NT2/D1 (cell line): Measurements from ENCODE around the gene SMIM15.

Experiments used
- DNase-seq: peaks from one replicate; pipeline ENCODE4 v3.0.0-alpha.2; 2011; ENCODE audit warnings: low read depth, low spot score
- H3K27me3 ChIP-seq: 2 replicates; pipeline ENCODE4 v1.6.0; 2011; ENCODE audit warnings: mild to moderate bottlenecking; ENCODE audit not compliant: insufficient read length, insufficient read depth
- H3K36me3 ChIP-seq: 2 replicates; pipeline ENCODE4 v1.6.1; 2011; ENCODE audit warnings: mild to moderate bottlenecking, low read length, mixed read lengths; ENCODE audit not compliant: insufficient read depth, insufficient read length
- H3K4me1 ChIP-seq: 2 replicates; pipeline ENCODE4 v1.5.1; 2011; ENCODE audit not compliant: insufficient read depth, insufficient read length
- H3K4me3 ChIP-seq: 2 replicates; pipeline ENCODE4 v1.5.1; 2011; ENCODE audit warnings: low read depth; ENCODE audit not compliant: insufficient read length
- H3K9ac ChIP-seq: 2 replicates; pipeline ENCODE4 v1.6.0; 2011; ENCODE audit warnings: low read depth; ENCODE audit not compliant: insufficient read length
- H3K9me3 ChIP-seq: 2 replicates; pipeline ENCODE4 v1.5.1; 2011; ENCODE audit warnings: mild to moderate bottlenecking, low read length; ENCODE audit not compliant: insufficient read depth
- SUZ12 ChIP-seq: IDR thresholded peaks from 2 replicates; pipeline ENCODE4 v1.6.1; 2011; ENCODE audit not compliant: insufficient read length, insufficient read depth; ENCODE audit errors: extremely low read depth
- YY1 ChIP-seq: IDR thresholded peaks from 2 replicates; pipeline ENCODE4 v1.6.1; 2011; ENCODE audit not compliant: insufficient read length, insufficient read depth
- ZNF274 ChIP-seq: IDR thresholded peaks from 2 replicates; pipeline ENCODE4 v1.6.1; 2011; ENCODE audit warnings: mild to moderate bottlenecking, low read depth, low read length

Gene SMIM15

GRCh38 chr5:61139931-61140330 is 22.3 kb downstream of the SMIM15 start:
- H3K36me3 ChIP-seq, result no peaks in the 10 kb centered on the region
- H3K27me3 ChIP-seq, result no peaks in the 10 kb centered on the region
- TF ChIP-seq ZNF274, result no peak
- TF ChIP-seq YY1, result no peak
- no peak for TF ChIP-seq SUZ12
- H3K9me3 ChIP-seq, result no peaks in the 10 kb centered on the region
- DNase-seq, result no peak
- no peak overlapping the region for H3K4me3 ChIP-seq
- no peaks in the 10 kb centered on the region for H3K4me1 ChIP-seq
- no peak overlapping the region for H3K9ac ChIP-seq

GRCh38 chr5:61139094-61139873 is 23.0 kb downstream of the SMIM15 start:
- Histone ChIP-seq H3K4me1 (no peaks in the 10 kb centered on the region), H3K9ac (no peak overlapping the region), H3K27me3 (no peaks in the 10 kb centered on the region), H3K36me3 (no peaks in the 10 kb centered on the region), H3K9me3 (no peaks in the 10 kb centered on the region), H3K4me3 (no peak overlapping the region)
- DNase-seq, result no peak
- no peak for TF ChIP-seq YY1
- no peak for TF ChIP-seq SUZ12
- no peak for TF ChIP-seq ZNF274

- H3K4me3 ChIP-seq, result no peak overlapping the region
- TF ChIP-seq SUZ12 (no peak), YY1 (no peak), ZNF274 (no peak)
- H3K4me1 ChIP-seq, result no peaks in the 10 kb centered on the region
- H3K9ac ChIP-seq, result no peak overlapping the region
- H3K27me3 ChIP-seq, result no peaks in the 10 kb centered on the region
- H3K36me3 ChIP-seq, result no peaks in the 10 kb centered on the region
- DNase-seq, result no peak
- no peaks in the 10 kb centered on the region for H3K9me3 ChIP-seq
These were observed 24.4 kb downstream of the SMIM15 start for GRCh38 chr5:61137835-61138234.

- Histone ChIP-seq H3K4me1 (no peaks in the 10 kb centered on the region), H3K27me3 (no peaks in the 10 kb centered on the region), H3K4me3 (no peak overlapping the region), H3K9ac (no peak overlapping the region), H3K9me3 (no peaks in the 10 kb centered on the region), H3K36me3 (no peaks in the 10 kb centered on the region)
- TF ChIP-seq YY1 (no peak), ZNF274 (no peak), SUZ12 (no peak)
- no peak for DNase-seq
These were observed 29.7 kb downstream of the SMIM15 start for GRCh38 chr5:61132559-61132958.

GRCh38 chr5:61130289-61130688 is 32.0 kb downstream of the SMIM15 start:
- H3K9ac ChIP-seq, result no peak overlapping the region
- DNase-seq, result no peak

GRCh38 chr5:61123145-61123544 is 39.1 kb downstream of the SMIM15 start:
- Histone ChIP-seq H3K9me3 (no peaks in the 10 kb centered on the region), H3K27me3 (no peaks in the 10 kb centered on the region), H3K9ac (no peak overlapping the region), H3K4me3 (no peak overlapping the region), H3K36me3 (no peaks in the 10 kb centered on the region), H3K4me1 (no peaks in the 10 kb centered on the region)
- DNase-seq, result no peak
- TF ChIP-seq ZNF274 (no peak), YY1 (no peak), SUZ12 (no peak)

More at GRCh38 chr5:61130289-61130688, 32.0 kb downstream of the SMIM15 start:
- Histone ChIP-seq H3K9me3 (no peaks in the 10 kb centered on the region), H3K36me3 (no peaks in the 10 kb centered on the region), H3K27me3 (no peaks in the 10 kb centered on the region), H3K4me3 (no peak overlapping the region), H3K4me1 (no peaks in the 10 kb centered on the region)
- TF ChIP-seq ZNF274, result no peak
- no peak for TF ChIP-seq SUZ12
- no peak for TF ChIP-seq YY1

- TF ChIP-seq ZNF274, result no peak
- TF ChIP-seq YY1, result no peak
- H3K4me3 ChIP-seq, result no peak overlapping the region
- no peaks in the 10 kb centered on the region for H3K27me3 ChIP-seq
- no peak overlapping the region for H3K9ac ChIP-seq
- no peaks in the 10 kb centered on the region for H3K36me3 ChIP-seq
- no peaks in the 10 kb centered on the region for H3K9me3 ChIP-seq
- DNase-seq, result no peak
- H3K4me1 ChIP-seq, result no peaks in the 10 kb centered on the region
These were observed 41.7 kb downstream of the SMIM15 start for GRCh38 chr5:61120534-61120933.

GRCh38 chr5:61119066-61119465 is 43.2 kb downstream of the SMIM15 start:
- no peak for DNase-seq
- no peaks in the 10 kb centered on the region for H3K4me1 ChIP-seq

More at GRCh38 chr5:61119066-61119465, 43.2 kb downstream of the SMIM15 start:
- no peaks in the 10 kb centered on the region for H3K9me3 ChIP-seq
- no peak overlapping the region for H3K9ac ChIP-seq
- H3K27me3 ChIP-seq, result no peaks in the 10 kb centered on the region
- H3K4me3 ChIP-seq, result no peak overlapping the region
- no peak for TF ChIP-seq YY1
- TF ChIP-seq SUZ12, result no peak
- TF ChIP-seq ZNF274, result no peak
- H3K36me3 ChIP-seq, result no peaks in the 10 kb centered on the region
